HepG2 (cell line): Measurements from ENCODE around the gene DACT2. TPM values are rescaled to one million over a fixed set of nuclear protein-coding genes. Genes with fewer than 3 reads are reported as not detected.

ENCODE experiments used
- FOSL2 ChIP-seq: sonication (generic); formaldehyde crosslinking; IDR thresholded peaks from 2 replicates; pipeline ENCODE4 v1.4.0; 2020; ENCODE audit warnings: missing genetic modification reagents
- HOXA9 ChIP-seq: sonication (generic); formaldehyde crosslinking; IDR thresholded peaks from 2 replicates; pipeline ENCODE4 v1.8.1; 2022; ENCODE audit warnings: missing genetic modification reagents, mild to moderate bottlenecking, moderate library complexity, borderline replicate concordance
- KLF6 ChIP-seq: IDR thresholded peaks from 2 replicates; pipeline ENCODE4 v1.8.0; 2016; ENCODE audit warnings: missing biosample characterization, missing genetic modification reagents
- MEIS1 ChIP-seq: sonication (generic); formaldehyde crosslinking; IDR thresholded peaks from 2 replicates; pipeline ENCODE4 v1.9.0; 2021; ENCODE audit warnings: mild to moderate bottlenecking, missing genetic modification reagents, moderate library complexity, borderline replicate concordance
- PCBP1 ChIP-seq: fragments of 200-400 bp; formaldehyde crosslinking; IDR thresholded peaks from 2 replicates; pipeline ENCODE4 v1.6.1; 2017; ENCODE audit warnings: mild to moderate bottlenecking, low read depth, low read length, borderline replicate concordance
- SRF ChIP-seq: IDR thresholded peaks from 2 replicates; pipeline ENCODE4 v1.6.1; 2011; ENCODE audit warnings: mild to moderate bottlenecking, low read depth, low read length, moderate library complexity
- STAG1 ChIP-seq: sonication (generic); formaldehyde crosslinking; IDR thresholded peaks from 2 replicates; pipeline ENCODE4 v1.4.0; 2020; ENCODE audit warnings: missing genetic modification reagents
- TRAFD1 ChIP-seq: sonication (generic); formaldehyde crosslinking; IDR thresholded peaks from 2 replicates; pipeline ENCODE4 v1.5.1; 2020; ENCODE audit warnings: missing genetic modification reagents, mild to moderate bottlenecking, borderline replicate concordance
- ZGPAT ChIP-seq: IDR thresholded peaks from 2 replicates; pipeline ENCODE4 v1.6.1; 2016; ENCODE audit warnings: mild to moderate bottlenecking
- ZNF326 ChIP-seq: sonication (generic); formaldehyde crosslinking; IDR thresholded peaks from 2 replicates; pipeline ENCODE4 v1.4.0; 2020; ENCODE audit warnings: missing genetic modification reagents, borderline replicate concordance
- ZNF609 ChIP-seq: sonication (generic); formaldehyde crosslinking; IDR thresholded peaks from 2 replicates; pipeline ENCODE4 v1.4.0; 2020; ENCODE audit warnings: mild to moderate bottlenecking, missing genetic modification reagents, borderline replicate concordance
- ZNF678 ChIP-seq: sonication (generic); formaldehyde crosslinking; IDR thresholded peaks from 2 replicates; pipeline ENCODE4 v1.4.0; 2020; ENCODE audit warnings: mild to moderate bottlenecking, missing genetic modification reagents
- ZNF687 ChIP-seq: sonication (generic); formaldehyde crosslinking; IDR thresholded peaks from 2 replicates; pipeline ENCODE4 v1.5.1; 2020; ENCODE audit warnings: mild to moderate bottlenecking, missing genetic modification reagents, moderate library complexity
- polyA plus RNA-seq, 8 experiments: library from polyadenylated mRNA; depleted of rRNA in 3 of 8; stranded (reverse) in 7 of 8; unstranded in 1 of 8; fragments of >200 nt; fragmentation: Illumina TruSeq in 4 of 8; extraction: Trizol in 4 of 8; gene quantifications; 2 replicates each; pipeline versions ENCODE4 v1.2.1 to v1.2.3, GENCODE V29; 2011 to 2016; ENCODE audit warnings: low read depth in 4 of 8, missing spikeins in 1 of 8, mixed read lengths in 1 of 8; ENCODE audit not compliant: insufficient read depth in 1 of 8
- total RNA-seq, 5 experiments: library from RNA; depleted of rRNA; stranded (reverse); fragments of >200 nt; fragmentation: Illumina TruSeq; extraction: Trizol; gene quantifications; 2 replicates each; pipeline ENCODE4 v1.2.3, GENCODE V29; 2016; ENCODE audit warnings: low read depth in 1 of 5

Gene DACT2
- total and polyA plus RNA-seq, 2 of the 13 experiments (the other 11 are each of a cell fraction or from before 2014, with no cell fraction given) = 0.15 TPM; not detected in 1

- TF ChIP-seq HOXA9 (no peak), MEIS1 (CRISPR knock-in tag) (peak; percentile 78; the same call in 1 of the 2 replicates), STAG1 (CRISPR knock-in tag) (peak; percentile 10; the same call in 1 of the 2 replicates), FOSL2 (peak; percentile 32; the same call in 1 of the 2 replicates), TRAFD1 (CRISPR knock-in tag) (no peak), ZNF687 (CRISPR knock-in tag) (peak; percentile 59), SRF (no peak), ZNF678 (CRISPR knock-in tag) (0 out of 2 replicates have a peak, but pooled peaks have one; percentile 38), KLF6 (CRISPR knock-in tag) (no peak), PCBP1 (no peak), ZGPAT (CRISPR knock-in tag) (peak; percentile 25; the same call in 1 of the 2 replicates), ZNF609 (CRISPR knock-in tag) (peak; percentile 76), ZNF326 (CRISPR knock-in tag) (no peak)
Observed at GRCh38 chr6:168265827-168266815, 53.5 kb downstream of the DACT2 start (continued).
